Stomach (tissue), 4 donors: Measurements from ENCODE around the gene ANKS1B.

Experiments used
- POLR2A ChIP-seq, 4 donors: fragments of 450-650 bp; IDR thresholded peaks; one replicate each; pipeline ENCODE4 v1.6.1; 2016; ENCODE audit warnings: antibody characterized with exemption in 4 of 4, control low read depth in 2 of 4, mild to moderate bottlenecking in 1 of 4, moderate library complexity in 1 of 4
- POLR2AphosphoS5 ChIP-seq, 3 donors: sonication (generic); formaldehyde crosslinking; IDR thresholded peaks; one replicate each; pipeline ENCODE4 v1.6.1; 2016; ENCODE audit warnings: antibody characterized with exemption in 3 of 3
- TF ChIP-seq, protein P1 (sequence below), 7 experiments: fragments of 450-650 bp in 4 of 7; fragments of 200-600 bp in 3 of 7; sonication (generic) in 3 of 7; IDR thresholded peaks; one replicate each; pipeline ENCODE4 v1.5.1; 2016 to 2019; ENCODE audit warnings: antibody characterized with exemption in 7 of 7, control low read depth in 2 of 7, mild to moderate bottlenecking in 1 of 7

DNA sequence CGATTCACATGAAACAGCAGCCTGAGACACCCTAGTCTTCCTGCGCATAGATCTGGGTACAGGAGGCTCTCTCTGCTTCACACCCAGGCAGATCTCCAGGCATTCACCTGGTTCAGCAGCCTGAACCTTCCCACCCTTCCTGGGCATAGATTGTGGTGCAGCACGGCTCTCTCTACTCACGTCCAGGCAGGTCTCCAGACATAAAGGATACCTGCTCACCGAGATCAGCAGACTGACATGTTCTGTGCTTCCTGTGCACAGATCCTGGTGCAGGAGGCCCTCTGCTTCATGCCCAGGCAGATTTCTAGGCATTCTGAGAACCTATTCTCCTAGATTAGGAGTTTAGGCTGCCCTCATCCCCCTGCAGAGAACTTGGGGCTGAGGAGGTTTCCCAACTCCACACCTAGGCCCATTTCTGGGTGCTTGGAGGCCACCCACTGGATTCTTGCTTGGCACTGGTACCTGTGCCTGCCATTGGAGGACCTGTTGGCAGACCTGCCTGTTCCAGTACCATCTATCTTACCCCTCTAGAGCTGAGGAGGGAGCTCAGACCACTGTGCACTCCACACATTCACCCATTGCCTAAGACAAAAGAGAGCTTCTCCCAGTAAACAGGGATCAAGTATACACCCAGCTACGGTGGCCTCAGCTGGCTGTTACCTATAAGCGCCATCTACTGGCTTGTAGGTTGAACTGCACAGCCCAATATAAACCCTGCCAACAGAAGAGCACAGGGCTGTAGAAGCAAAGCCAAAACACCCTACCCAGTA lies 365.2 kb downstream of the ANKS1B start:
- TF ChIP-seq, protein P1, sequence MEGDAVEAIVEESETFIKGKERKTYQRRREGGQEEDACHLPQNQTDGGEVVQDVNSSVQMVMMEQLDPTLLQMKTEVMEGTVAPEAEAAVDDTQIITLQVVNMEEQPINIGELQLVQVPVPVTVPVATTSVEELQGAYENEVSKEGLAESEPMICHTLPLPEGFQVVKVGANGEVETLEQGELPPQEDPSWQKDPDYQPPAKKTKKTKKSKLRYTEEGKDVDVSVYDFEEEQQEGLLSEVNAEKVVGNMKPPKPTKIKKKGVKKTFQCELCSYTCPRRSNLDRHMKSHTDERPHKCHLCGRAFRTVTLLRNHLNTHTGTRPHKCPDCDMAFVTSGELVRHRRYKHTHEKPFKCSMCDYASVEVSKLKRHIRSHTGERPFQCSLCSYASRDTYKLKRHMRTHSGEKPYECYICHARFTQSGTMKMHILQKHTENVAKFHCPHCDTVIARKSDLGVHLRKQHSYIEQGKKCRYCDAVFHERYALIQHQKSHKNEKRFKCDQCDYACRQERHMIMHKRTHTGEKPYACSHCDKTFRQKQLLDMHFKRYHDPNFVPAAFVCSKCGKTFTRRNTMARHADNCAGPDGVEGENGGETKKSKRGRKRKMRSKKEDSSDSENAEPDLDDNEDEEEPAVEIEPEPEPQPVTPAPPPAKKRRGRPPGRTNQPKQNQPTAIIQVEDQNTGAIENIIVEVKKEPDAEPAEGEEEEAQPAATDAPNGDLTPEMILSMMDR (IDR thresholded peaks at IDR 0.05), result peak in 1 of 7 experiments; percentile 16
- no peak for TF ChIP-seq POLR2AphosphoS5 (IDR thresholded peaks at IDR 0.05)
- no peak for TF ChIP-seq POLR2A (IDR thresholded peaks at IDR 0.05)
